K562 (cell line): ENCODE data around the gene RBM34. TPM values are rescaled to one million over a fixed set of nuclear protein-coding genes. Genes with fewer than 3 reads are reported as not detected.

Experiments
- E2F3 ChIP-seq: fragments of 250-450 bp; sonication (Bioruptor Pico); IDR thresholded peaks from 2 replicates; pipeline ENCODE4 v1.4.0; 2020; ENCODE audit warnings: mild to moderate bottlenecking
- EP300 ChIP-seq: IDR thresholded peaks from 2 replicates; pipeline ENCODE4 v1.6.1; 2012; ENCODE audit warnings: low read length, improper control_type of control experiment
- ESRRB ChIP-seq: fragments of 250-450 bp; sonication (Bioruptor Pico); IDR thresholded peaks from 2 replicates; pipeline ENCODE4 v1.5.0; 2020; ENCODE audit warnings: mild to moderate bottlenecking, moderate library complexity, borderline replicate concordance
- KDM4B ChIP-seq, 2 experiments: fragments of 450-650 bp in 1 of 2; sonication (generic) in 1 of 2; IDR thresholded peaks; 2 replicates each; pipeline ENCODE4 v1.6.1; 2016 to 2017; ENCODE audit warnings: borderline replicate concordance in 2 of 2, antibody characterized with exemption in 1 of 2, low read depth in 1 of 2, mild to moderate bottlenecking in 1 of 2
- KLF16 ChIP-seq: IDR thresholded peaks from 2 replicates; pipeline ENCODE4 v1.6.1; 2016; ENCODE audit warnings: antibody characterized with exemption
- LARP7 ChIP-seq: fragments of 450-650 bp; IDR thresholded peaks from 2 replicates; pipeline ENCODE4 v1.6.1; 2016
- MEF2A ChIP-seq: IDR thresholded peaks from 2 replicates; pipeline ENCODE4 v1.6.1; 2011; ENCODE audit warnings: low read depth, mild to moderate bottlenecking, low read length, moderate library complexity; ENCODE audit not compliant: control insufficient read depth
- PCBP1 ChIP-seq: fragments of 200-400 bp; formaldehyde crosslinking; IDR thresholded peaks from 2 replicates; pipeline ENCODE4 v1.6.1; 2018; ENCODE audit warnings: mild to moderate bottlenecking, low read depth, low read length; ENCODE audit not compliant: poor library complexity, severe bottlenecking
- PYGO2 ChIP-seq: fragments of 450-650 bp; IDR thresholded peaks from 2 replicates; pipeline ENCODE4 v1.6.1; 2016; ENCODE audit warnings: mild to moderate bottlenecking, missing genetic modification characterization, moderate library complexity, missing compliant biosample characterization
- SMC3 ChIP-seq: conservative IDR thresholded peaks from 2 replicates; pipeline ENCODE4 v1.6.1; 2011; ENCODE audit warnings: low read depth, low read length, improper control_type of control experiment; ENCODE audit not compliant: insufficient read depth
- polyA plus RNA-seq, 8 experiments: library from polyadenylated mRNA; depleted of rRNA in 4 of 8; stranded (reverse) in 5 of 8; unstranded in 3 of 8; fragments of >200 nt; fragmentation: Nextera tagmentation in 2 of 8; fragmentation: Illumina TruSeq in 1 of 8; extraction: Ambion mirVana in 2 of 8; extraction: Trizol in 1 of 8; gene quantifications; 2 replicates each; pipeline versions ENCODE4 v1.2.1 to v1.2.3, GENCODE V29; 2011 to 2014; ENCODE audit warnings: inconsistent platforms in 1 of 8, missing spikeins in 1 of 8
- total RNA-seq, 7 experiments: library from RNA; depleted of rRNA in 6 of 7; stranded (reverse); fragments of >200 nt in 6 of 7; fragmentation: Illumina TruSeq in 2 of 7; extraction: Trizol in 2 of 7; gene quantifications; 2 replicates each; pipeline versions ENCODE4 v1.2.1 to v1.2.3, GENCODE V29; 2011 to 2021; ENCODE audit warnings: low replicate concordance in 1 of 7
- TF ChIP-seq, protein P1 (sequence below): fragments of 450-650 bp; IDR thresholded peaks from 2 replicates; pipeline ENCODE4 v1.6.1; 2016; ENCODE audit warnings: mild to moderate bottlenecking, moderate library complexity
- TF ChIP-seq, protein P2 (sequence below): fragments of 450-650 bp; formaldehyde crosslinking; IDR thresholded peaks from 2 replicates; pipeline ENCODE4 v1.4.0; 2020; ENCODE audit warnings: mild to moderate bottlenecking, mixed read lengths
- TF ChIP-seq, protein P3 (sequence below): fragments of 450-650 bp; conservative IDR thresholded peaks from 2 replicates; pipeline ENCODE4 v1.6.1; 2016; ENCODE audit warnings: missing genetic modification characterization, low read depth, mild to moderate bottlenecking, missing compliant biosample characterization, moderate library complexity

RBM34 gene
- total and polyA plus RNA-seq, 9 of the 15 experiments (the other 6 are each of a cell fraction or from before 2014, with no cell fraction given): 64.0 to 178 (median 124) TPM

GRCh38 chr1:235160957-235161684 is at the start of gene RBM34 (continued):
- peak; percentile 50; the same call in 1 of the 2 replicates for TF ChIP-seq E2F3 (CRISPR knock-in tag)
- TF ChIP-seq PYGO2 (tag): no peak
- TF ChIP-seq, protein P1, sequence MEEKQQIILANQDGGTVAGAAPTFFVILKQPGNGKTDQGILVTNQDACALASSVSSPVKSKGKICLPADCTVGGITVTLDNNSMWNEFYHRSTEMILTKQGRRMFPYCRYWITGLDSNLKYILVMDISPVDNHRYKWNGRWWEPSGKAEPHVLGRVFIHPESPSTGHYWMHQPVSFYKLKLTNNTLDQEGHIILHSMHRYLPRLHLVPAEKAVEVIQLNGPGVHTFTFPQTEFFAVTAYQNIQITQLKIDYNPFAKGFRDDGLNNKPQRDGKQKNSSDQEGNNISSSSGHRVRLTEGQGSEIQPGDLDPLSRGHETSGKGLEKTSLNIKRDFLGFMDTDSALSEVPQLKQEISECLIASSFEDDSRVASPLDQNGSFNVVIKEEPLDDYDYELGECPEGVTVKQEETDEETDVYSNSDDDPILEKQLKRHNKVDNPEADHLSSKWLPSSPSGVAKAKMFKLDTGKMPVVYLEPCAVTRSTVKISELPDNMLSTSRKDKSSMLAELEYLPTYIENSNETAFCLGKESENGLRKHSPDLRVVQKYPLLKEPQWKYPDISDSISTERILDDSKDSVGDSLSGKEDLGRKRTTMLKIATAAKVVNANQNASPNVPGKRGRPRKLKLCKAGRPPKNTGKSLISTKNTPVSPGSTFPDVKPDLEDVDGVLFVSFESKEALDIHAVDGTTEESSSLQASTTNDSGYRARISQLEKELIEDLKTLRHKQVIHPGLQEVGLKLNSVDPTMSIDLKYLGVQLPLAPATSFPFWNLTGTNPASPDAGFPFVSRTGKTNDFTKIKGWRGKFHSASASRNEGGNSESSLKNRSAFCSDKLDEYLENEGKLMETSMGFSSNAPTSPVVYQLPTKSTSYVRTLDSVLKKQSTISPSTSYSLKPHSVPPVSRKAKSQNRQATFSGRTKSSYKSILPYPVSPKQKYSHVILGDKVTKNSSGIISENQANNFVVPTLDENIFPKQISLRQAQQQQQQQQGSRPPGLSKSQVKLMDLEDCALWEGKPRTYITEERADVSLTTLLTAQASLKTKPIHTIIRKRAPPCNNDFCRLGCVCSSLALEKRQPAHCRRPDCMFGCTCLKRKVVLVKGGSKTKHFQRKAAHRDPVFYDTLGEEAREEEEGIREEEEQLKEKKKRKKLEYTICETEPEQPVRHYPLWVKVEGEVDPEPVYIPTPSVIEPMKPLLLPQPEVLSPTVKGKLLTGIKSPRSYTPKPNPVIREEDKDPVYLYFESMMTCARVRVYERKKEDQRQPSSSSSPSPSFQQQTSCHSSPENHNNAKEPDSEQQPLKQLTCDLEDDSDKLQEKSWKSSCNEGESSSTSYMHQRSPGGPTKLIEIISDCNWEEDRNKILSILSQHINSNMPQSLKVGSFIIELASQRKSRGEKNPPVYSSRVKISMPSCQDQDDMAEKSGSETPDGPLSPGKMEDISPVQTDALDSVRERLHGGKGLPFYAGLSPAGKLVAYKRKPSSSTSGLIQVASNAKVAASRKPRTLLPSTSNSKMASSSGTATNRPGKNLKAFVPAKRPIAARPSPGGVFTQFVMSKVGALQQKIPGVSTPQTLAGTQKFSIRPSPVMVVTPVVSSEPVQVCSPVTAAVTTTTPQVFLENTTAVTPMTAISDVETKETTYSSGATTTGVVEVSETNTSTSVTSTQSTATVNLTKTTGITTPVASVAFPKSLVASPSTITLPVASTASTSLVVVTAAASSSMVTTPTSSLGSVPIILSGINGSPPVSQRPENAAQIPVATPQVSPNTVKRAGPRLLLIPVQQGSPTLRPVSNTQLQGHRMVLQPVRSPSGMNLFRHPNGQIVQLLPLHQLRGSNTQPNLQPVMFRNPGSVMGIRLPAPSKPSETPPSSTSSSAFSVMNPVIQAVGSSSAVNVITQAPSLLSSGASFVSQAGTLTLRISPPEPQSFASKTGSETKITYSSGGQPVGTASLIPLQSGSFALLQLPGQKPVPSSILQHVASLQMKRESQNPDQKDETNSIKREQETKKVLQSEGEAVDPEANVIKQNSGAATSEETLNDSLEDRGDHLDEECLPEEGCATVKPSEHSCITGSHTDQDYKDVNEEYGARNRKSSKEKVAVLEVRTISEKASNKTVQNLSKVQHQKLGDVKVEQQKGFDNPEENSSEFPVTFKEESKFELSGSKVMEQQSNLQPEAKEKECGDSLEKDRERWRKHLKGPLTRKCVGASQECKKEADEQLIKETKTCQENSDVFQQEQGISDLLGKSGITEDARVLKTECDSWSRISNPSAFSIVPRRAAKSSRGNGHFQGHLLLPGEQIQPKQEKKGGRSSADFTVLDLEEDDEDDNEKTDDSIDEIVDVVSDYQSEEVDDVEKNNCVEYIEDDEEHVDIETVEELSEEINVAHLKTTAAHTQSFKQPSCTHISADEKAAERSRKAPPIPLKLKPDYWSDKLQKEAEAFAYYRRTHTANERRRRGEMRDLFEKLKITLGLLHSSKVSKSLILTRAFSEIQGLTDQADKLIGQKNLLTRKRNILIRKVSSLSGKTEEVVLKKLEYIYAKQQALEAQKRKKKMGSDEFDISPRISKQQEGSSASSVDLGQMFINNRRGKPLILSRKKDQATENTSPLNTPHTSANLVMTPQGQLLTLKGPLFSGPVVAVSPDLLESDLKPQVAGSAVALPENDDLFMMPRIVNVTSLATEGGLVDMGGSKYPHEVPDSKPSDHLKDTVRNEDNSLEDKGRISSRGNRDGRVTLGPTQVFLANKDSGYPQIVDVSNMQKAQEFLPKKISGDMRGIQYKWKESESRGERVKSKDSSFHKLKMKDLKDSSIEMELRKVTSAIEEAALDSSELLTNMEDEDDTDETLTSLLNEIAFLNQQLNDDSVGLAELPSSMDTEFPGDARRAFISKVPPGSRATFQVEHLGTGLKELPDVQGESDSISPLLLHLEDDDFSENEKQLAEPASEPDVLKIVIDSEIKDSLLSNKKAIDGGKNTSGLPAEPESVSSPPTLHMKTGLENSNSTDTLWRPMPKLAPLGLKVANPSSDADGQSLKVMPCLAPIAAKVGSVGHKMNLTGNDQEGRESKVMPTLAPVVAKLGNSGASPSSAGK: peak; percentile 88
- TF ChIP-seq EP300: peak; percentile 7; the same call in 1 of the 2 replicates
- TF ChIP-seq MEF2A: peak; percentile 60; the same call in 1 of the 2 replicates
- peak; percentile 82 for TF ChIP-seq LARP7
- no peak for TF ChIP-seq ESRRB (CRISPR knock-in tag)
- TF ChIP-seq, protein P2, sequence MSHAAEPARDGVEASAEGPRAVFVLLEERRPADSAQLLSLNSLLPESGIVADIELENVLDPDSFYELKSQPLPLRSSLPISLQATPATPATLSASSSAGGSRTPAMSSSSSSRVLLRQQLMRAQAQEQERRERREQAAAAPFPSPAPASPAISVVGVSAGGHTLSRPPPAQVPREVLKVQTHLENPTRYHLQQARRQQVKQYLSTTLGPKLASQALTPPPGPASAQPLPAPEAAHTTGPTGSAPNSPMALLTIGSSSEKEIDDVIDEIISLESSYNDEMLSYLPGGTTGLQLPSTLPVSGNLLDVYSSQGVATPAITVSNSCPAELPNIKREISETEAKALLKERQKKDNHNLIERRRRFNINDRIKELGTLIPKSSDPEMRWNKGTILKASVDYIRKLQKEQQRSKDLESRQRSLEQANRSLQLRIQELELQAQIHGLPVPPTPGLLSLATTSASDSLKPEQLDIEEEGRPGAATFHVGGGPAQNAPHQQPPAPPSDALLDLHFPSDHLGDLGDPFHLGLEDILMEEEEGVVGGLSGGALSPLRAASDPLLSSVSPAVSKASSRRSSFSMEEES (CRISPR knock-in tag): 0 out of 2 replicates have a peak, but pooled peaks have one; percentile 6
- TF ChIP-seq PCBP1: peak; percentile 86
- TF ChIP-seq KDM4B (IDR thresholded peaks at IDR 0.05; ENCODE audit: borderline replicate concordance in 2 of 2, low read depth in 1 of 2): peak in 1 of 2 experiments; percentile 92; a peak in 1 of 4 replicates
- TF ChIP-seq, protein P3, sequence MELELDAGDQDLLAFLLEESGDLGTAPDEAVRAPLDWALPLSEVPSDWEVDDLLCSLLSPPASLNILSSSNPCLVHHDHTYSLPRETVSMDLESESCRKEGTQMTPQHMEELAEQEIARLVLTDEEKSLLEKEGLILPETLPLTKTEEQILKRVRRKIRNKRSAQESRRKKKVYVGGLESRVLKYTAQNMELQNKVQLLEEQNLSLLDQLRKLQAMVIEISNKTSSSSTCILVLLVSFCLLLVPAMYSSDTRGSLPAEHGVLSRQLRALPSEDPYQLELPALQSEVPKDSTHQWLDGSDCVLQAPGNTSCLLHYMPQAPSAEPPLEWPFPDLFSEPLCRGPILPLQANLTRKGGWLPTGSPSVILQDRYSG (tag): 0 out of 2 replicates have a peak, but pooled peaks have one; percentile 50
- no peak for TF ChIP-seq SMC3
- TF ChIP-seq KLF16: peak; percentile 1; the same call in 1 of the 2 replicates
